HG02840 (cell line): Measurements from ENCODE around the gene ATP6V1G3.
"Not testable (repeated sequence)": the region's sequence is repeated elsewhere in the genome, so short reads cannot be mapped to it uniquely, and the experiment has no call there.

ENCODE experiments used
- ATAC-seq: cut with Tn5 transposase; IDR thresholded peaks from one replicate; pipeline ENCODE4 v1.9.1; 2021; ENCODE audit warnings: mild to moderate bottlenecking, moderate library complexity, moderate number of reproducible peaks; ENCODE audit not compliant: unreplicated experiment, low FRiP score

The ATP6V1G3 gene

GRCh38 chr1:198543670-198544260, 3.3 kb upstream of the ATP6V1G3 start:
- ATAC-seq = no peak

DNA sequence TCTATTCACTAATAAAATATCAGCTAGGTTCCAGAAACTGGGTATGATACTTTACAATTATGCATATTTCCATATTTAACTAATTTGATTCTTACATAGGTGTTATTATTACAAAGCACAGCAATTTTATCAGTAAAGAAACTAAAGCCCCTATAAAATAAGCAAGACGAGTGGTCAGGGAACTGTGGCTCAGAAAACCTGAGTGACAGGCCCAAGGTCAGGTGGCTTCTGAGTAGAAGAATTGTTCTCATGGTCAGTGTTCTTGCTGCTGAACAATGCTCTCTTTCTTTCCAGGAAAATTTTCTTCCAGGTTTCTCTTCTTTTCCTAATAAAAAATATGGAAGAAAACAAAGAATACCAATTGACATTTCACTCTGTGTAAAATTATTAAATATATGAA, 2.2 kb upstream of the ATP6V1G3 start:
- ATAC-seq = no peak

- ATAC-seq = no peak
Observed at GRCh38 chr1:198541737-198542136, 1.3 kb upstream of the ATP6V1G3 start.

DNA sequence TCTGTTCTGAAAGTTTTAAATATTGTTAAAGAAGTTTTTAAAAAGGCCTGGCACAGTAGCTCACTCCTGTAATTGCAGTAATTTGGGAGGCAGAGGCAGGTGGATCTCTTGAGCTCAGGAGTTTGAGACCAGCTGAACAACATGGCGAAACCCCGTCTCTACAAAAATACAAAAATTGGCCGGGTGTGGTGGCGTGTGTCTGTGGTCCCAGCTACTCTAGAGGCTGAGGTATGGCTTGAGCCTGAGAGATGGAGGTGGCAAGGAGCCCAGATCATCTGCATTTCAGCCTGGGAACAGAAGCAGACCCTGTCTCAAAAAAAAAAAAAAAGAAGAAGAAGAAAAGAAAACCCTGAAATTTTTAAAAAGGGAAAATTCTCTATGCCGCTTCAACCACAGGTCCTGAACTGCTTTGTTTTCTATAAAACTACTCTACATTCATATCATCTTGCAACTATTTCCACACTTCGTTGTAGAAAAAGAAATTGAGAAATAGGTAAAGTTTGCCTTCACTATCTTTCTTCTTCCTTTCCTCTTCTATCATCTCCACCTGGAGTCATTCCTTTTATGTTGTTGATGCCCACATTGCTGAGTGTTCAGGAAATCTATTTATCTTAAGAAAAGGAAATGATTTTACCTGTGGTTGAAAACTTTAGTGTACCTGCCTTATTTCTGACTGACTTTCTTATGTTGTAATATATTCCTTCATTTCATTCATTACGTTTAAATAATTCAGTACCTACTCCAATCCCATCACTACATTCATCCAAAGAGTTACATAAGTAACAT, 1.7 kb downstream of the ATP6V1G3 start:
- no peak for ATAC-seq

DNA sequence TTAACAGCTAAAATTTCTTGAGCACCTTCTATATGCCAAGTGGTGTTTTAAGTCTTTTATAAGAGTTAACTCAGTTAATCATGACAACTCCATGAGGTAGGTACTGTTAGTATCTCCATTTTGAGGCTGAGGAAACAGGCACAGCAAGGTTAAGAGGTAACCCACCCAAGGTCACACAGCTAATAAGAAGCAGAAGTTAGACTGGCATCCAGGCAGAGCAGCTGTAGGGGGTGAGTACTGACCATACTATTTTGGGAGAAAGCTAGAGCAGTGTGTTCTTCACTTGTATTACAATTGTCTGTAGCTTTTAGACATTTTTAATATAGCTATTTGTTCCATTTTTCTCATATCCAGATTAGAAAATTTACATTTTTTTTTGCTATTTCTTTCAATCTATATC, 4.8 kb downstream of the ATP6V1G3 start:
- no peak for ATAC-seq

- no peak for ATAC-seq
Observed at GRCh38 chr1:198534548-198535418, 5.7 kb downstream of the ATP6V1G3 start.

- ATAC-seq = no peak
Observed at GRCh38 chr1:198531891-198532290, 8.6 kb downstream of the ATP6V1G3 start.

DNA sequence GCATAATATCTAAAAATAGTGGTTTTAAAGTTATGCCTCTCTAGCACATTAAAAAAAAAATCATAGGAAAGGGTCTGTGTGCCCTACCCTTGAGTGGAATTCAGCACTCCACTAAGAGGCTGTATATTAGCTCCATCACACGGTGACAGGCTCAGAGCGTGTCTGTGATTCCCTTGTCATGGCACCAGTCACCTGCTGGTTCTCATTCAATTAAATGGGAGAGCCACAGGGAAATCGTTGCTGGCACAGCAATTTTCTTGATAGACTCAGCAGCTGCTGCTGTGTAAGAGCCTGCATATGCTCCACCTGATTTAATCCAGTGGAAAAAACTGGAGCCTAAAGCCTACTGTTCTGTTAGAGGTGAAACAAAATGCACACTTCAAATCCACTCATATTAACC, 9.5 kb downstream of the ATP6V1G3 start:
- ATAC-seq = no peak

DNA sequence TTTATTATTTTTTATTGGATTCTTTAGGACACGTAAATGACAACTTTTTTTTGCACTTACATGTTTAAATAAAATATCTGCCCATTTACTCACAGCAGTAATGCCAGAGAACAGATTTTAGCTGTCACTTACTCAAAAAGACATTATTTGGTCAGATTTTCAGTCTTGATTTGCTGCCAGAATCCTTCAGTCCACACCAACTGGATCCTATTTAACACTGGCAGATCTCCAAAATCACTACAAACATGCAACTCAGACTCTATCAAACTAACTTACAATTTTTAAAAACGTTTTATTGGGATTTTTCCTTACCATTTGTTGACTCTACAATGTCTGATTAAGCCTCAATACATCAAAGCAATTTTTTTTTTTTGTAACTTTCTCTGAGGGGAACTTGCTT, 11.1 kb downstream of the ATP6V1G3 start:
- no peak for ATAC-seq

- ATAC-seq = no peak
Observed at GRCh38 chr1:198528364-198528763, 12.1 kb downstream of the ATP6V1G3 start.

DNA sequence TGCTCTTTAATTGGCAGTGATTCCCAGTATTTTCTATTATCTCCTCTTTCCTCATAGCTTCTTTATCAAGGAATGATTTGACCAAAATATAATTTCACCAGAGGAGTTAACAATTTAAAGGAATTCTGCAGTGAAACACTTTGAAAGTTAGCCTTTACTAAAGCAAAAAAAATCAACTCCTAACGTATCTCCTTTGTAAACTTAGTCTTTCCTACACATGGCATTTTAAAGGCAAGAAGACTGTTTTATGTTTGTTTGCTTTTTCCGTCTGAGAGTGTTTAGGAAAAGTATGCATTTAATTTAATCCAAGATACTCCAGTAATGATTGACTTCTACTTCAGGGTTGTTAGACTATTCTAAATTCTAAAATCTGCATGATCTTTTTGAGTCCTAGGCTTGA, 15.9 kb downstream of the ATP6V1G3 start:
- ATAC-seq = no peak

DNA sequence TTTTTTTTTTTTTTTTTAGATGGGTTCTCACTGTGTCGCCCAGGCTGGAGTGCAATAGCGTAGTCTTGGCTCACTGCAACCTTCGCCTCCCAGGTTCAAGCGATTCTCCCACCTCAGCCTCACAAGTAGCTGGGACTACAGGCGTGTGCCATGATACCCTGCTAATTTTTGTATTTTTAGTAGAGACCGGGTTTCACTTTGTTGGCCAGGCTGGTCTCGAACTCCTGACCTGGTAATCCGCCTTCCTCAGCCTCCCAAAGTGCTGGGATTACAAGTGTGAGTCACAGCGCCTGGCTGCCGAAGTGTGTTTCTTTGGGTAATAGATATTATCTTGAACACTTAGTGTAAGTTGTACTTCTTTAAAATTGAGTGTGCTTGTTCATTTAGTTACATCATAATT, 16.4 kb downstream of the ATP6V1G3 start:
- not testable (repeated sequence) for ATAC-seq

GRCh38 chr1:198523182-198523950, 17.1 kb downstream of the ATP6V1G3 start:
- ATAC-seq = no peak

DNA sequence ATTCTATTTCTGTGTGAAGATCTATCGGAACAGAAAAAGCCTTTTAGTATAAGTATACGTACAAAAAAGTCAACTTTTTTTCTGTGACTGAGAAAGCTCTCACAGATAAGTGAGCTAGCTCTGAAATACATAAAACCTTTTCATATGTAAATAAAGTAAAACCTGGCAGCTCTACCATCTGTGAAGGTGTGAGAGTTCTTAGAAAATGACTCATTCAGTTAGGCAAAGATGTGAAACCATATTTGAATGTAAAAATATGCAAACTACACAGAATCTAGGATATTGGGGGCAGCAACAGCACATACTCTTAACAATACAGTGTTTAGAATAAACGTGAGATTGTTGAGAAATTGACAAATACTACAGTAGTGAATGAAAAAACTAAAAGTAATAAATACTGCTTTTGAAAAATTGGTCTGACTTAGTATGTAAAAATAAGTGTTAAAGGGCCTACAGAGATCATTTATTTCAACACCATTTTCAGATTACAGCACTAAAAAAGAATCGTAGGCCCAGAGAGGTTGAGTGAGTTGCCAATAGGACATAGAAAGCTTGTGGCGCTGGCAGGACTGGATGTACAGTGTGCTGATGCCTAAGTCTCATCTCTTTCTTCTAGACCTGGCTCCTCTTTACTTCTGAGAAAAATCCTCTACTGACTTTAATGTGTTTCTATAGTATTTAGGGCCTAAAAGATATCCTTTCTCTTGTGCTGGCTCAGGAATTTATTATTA, 19.8 kb downstream of the ATP6V1G3 start:
- ATAC-seq = peak; percentile 91

DNA sequence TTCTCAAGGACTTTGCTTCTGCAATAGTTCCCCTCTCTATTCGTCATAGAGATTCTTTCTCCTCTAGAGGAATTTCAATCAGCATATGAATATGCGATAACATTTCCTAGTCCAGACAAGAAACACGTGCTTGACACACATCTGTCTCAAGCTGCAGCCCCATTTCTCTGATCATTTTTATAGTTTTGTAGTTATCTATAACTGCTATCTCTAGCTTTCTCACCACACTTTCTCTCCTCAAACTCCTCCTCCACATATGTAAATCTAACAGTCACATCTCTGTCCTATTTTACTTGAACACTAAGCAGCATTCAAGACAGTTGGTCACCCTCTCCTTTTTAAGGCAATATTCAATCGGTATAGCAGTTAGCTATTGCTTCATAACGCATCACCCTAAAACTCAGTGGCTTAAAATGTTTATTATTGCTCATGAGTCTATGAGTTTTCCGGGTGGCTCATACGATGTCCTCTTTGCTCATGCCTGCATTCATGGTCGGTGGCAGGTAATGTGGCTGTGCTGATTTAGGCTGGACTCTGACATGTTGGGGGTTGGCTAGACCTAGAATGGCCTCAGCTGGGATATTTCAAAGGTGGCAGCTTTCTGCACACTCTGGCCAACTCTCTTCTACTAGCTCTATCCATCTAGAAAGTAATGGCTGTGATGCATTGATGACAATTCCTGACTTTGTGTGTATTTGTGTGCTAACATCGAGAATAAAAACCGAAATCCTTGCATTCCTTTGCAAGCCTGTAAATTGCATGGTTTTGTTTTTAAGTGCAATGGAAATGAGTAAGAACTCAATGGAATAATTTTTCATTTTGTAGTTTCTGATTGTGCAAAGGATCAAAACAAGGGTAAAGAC, 20.6 kb downstream of the ATP6V1G3 start:
- no peak for ATAC-seq

- no peak for ATAC-seq
Observed at GRCh38 chr1:198517623-198518199, 22.8 kb downstream of the ATP6V1G3 start.

DNA sequence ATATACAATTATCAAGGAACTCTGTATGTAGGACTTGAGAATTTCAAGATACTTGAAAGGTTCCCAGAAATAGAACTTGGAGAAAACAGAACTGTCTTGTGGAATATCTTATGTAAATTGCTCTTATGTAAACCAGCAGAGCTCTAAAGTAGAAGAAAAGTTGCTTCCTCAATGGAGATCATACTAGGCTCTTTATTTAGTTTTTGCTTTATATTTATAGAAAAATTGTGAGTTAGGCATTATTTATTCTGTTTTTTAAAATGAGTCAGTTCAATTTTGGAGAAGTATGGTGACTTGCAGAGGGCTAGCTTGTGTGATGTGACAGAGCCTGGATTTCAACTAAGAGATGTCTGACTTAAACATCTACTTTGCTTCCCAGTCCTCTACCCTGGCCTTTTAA, 40.4 kb downstream of the ATP6V1G3 start:
- no peak for ATAC-seq

DNA sequence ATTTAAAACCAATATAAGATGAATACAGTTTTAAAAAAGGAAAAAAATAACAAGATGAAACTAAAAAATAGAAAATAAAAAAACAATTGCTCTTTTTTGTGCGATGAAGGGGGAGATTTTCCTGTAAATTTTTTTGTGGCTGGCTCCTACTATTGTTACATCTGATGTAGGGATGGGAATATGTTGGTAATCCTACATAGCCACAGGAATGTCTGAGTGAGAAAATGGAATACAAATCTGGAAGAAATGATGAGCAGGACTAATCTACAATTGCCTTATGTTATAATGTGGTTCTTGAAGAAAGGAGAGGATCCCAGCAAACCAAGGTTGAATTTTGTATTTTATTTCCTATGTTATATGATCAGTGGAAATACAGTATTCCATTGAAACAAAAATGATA, 40.9 kb downstream of the ATP6V1G3 start:
- no peak for ATAC-seq

- ATAC-seq = no peak
Observed at GRCh38 chr1:198498881-198499280, 41.6 kb downstream of the ATP6V1G3 start.
